Right renal cortex interstitium (tissue), 3 donors: ENCODE results near the gene STUB1. TPM values are rescaled to one million over a fixed set of nuclear protein-coding genes. Genes with fewer than 3 reads are reported as not detected.

Source experiments
- DNase-seq, 3 donors: peaks; one replicate each; pipeline ENCODE4 v3.0.0-alpha.2; 2013; ENCODE audit warnings: low read depth in 3 of 3, low spot score in 2 of 3
- polyA plus RNA-seq, 3 donors: library from polyadenylated mRNA; unstranded; fragments of 120-200 nt; gene quantifications; one replicate each; pipeline ENCODE4 v1.2.1, GENCODE V29; 2013; ENCODE audit not compliant: insufficient read length in 3 of 3

STUB1 gene
- 100 to 1,000 TPM; 117 to 125 (median 120) TPM for polyA plus RNA-seq

- DNase-seq, result peak in 1 of 3 donors; percentile 52
These were observed at the start of gene STUB1 for GRCh38 chr16:679814-680624. Gene STUB1, plus strand, starts transcription at chr16:680410. Its CDS starts 116 bp downstream, at chr16:680526.

- no peak for DNase-seq
These were observed 49.3 kb upstream of the STUB1 start, which contains the start of gene WFIKKN1 for GRCh38 chr16:630815-631405. Gene WFIKKN1, plus strand, starts transcription at chr16:630985. Its CDS starts 269 bp downstream, at chr16:631254.

GRCh38 chr16:631808-632358 is 48.3 kb upstream of the STUB1 start:
- no peak for DNase-seq

- no peak for DNase-seq
These were observed 47.5 kb upstream of the STUB1 start for GRCh38 chr16:632486-633335.

GRCh38 chr16:633336-634050 is 46.7 kb upstream of the STUB1 start:
- no peak for DNase-seq

GRCh38 chr16:634051-634670 is 46.0 kb upstream of the STUB1 start:
- DNase-seq, result no peak

- no peak for DNase-seq
These were observed 45.2 kb upstream of the STUB1 start for GRCh38 chr16:634996-635395.

- no peak for DNase-seq
These were observed 44.5 kb upstream of the STUB1 start for GRCh38 chr16:635573-636205.

GRCh38 chr16:636206-637080 is 43.8 kb upstream of the STUB1 start, which contains the start of gene METTL26:
Gene METTL26, minus strand, starts transcription at chr16:636305. Its CDS starts 15 bp downstream, at chr16:636290.
- DNase-seq, result peak; percentile 77 to 88 (median 85)

- peak in 1 of 3 donors; percentile 74 for DNase-seq
These were observed 42.9 kb upstream of the STUB1 start for GRCh38 chr16:637081-638018.

- DNase-seq, result no peak
These were observed 42.1 kb upstream of the STUB1 start for GRCh38 chr16:638034-638543.

- no peak for DNase-seq
These were observed 41.4 kb upstream of the STUB1 start for GRCh38 chr16:638836-639235.

- no peak for DNase-seq
These were observed 39.6 kb upstream of the STUB1 start for GRCh38 chr16:640614-641013.

GRCh38 chr16:641326-642188 is 38.7 kb upstream of the STUB1 start, which contains the start of gene MCRIP2:
Gene MCRIP2, plus strand, starts transcription at chr16:641828. Its CDS starts 164 bp downstream, at chr16:641992.
- no peak for DNase-seq

GRCh38 chr16:642189-643049 is 37.8 kb upstream of the STUB1 start:
- DNase-seq, result no peak
